Neural progenitor cell (in vitro differentiated cells): Measurements from ENCODE around the gene BMPR1B.

Experiments used
- CTCF ChIP-seq: fragments of 200-600 bp; sonication (generic); IDR thresholded peaks from 2 replicates; pipeline ENCODE4 v1.5.1; 2017; ENCODE audit warnings: antibody characterized with exemption, mild to moderate bottlenecking
- EZH2phosphoT487 ChIP-seq: fragments of 200-600 bp; sonication (generic); IDR thresholded peaks from 2 replicates; pipeline ENCODE4 v1.6.1; 2017; ENCODE audit warnings: antibody characterized with exemption

- TF ChIP-seq CTCF (no peak), EZH2phosphoT487 (no peak)
These were observed 43.3 kb downstream of the BMPR1B start for GRCh38 chr4:94801016-94801415.
